ENCODE results near the gene CD101. TPM values are rescaled to one million over a fixed set of nuclear protein-coding genes. Genes with fewer than 3 reads are reported as not detected.

The CD101 gene
- total and polyA plus RNA-seq, 2 experiments from 2014 or later, result 1.2 to 1.3 TPM

- no peaks in the 10 kb centered on the region for H3F3A ChIP-seq (replicated peaks; ENCODE audit: low read depth)
- H3K79me2 ChIP-seq (replicated peaks; ENCODE audit: insufficient read depth), result no peaks in the 10 kb centered on the region
- H3K4me1 ChIP-seq (ENCODE audit: insufficient read depth), result peaks cover 4% of the 10 kb centered on the region
- H2AFZ ChIP-seq, result no peak overlapping the region
- no peaks in the 10 kb centered on the region for H4K20me1 ChIP-seq (replicated peaks; ENCODE audit: insufficient read depth)
- no peaks in the 10 kb centered on the region for H3K9me3 Mint-ChIP-seq
- H3K9me2 ChIP-seq (ENCODE audit: insufficient read depth), result peaks cover 4% of the 10 kb centered on the region; the same call in 1 of the 2 replicates
- peaks cover 34% of the 10 kb centered on the region for H3K4me1 Mint-ChIP-seq
- H3K27me3 Mint-ChIP-seq (ENCODE audit: insufficient read depth, low read depth, poor library complexity), result no peaks in the 10 kb centered on the region
- TF ChIP-seq ZNF331 (CRISPR knock-in tag; IDR thresholded peaks at IDR 0.05; ENCODE audit: low read depth) (no peak), POLR2AphosphoS5 (IDR thresholded peaks at IDR 0.05; ENCODE audit: low read depth) (no peak), CTCF (conservative IDR thresholded peaks at IDR 0.05; ENCODE audit: low read depth in 2 of 2) (no peak), ZNF114 (CRISPR knock-in tag; IDR thresholded peaks at IDR 0.05) (no peak), ETS1 (IDR thresholded peaks at IDR 0.05) (no peak), CREB1 (CRISPR knock-in tag; IDR thresholded peaks at IDR 0.05; ENCODE audit: low read depth) (no peak), EZH2 (IDR thresholded peaks at IDR 0.05; ENCODE audit: low read depth, unreplicated experiment) (no peak), JUNB (IDR thresholded peaks at IDR 0.05; ENCODE audit: unreplicated experiment) (no peak), EZH2phosphoT487 (IDR thresholded peaks at IDR 0.05; ENCODE audit: unreplicated experiment) (no peak), REST (IDR thresholded peaks at IDR 0.05; ENCODE audit: unreplicated experiment) (no peak), NANOG (IDR thresholded peaks at IDR 0.05; ENCODE audit: borderline replicate concordance) (no peak), STAT1 (IDR thresholded peaks at IDR 0.05; ENCODE audit: unreplicated experiment) (no peak), ZNF462 (CRISPR knock-in tag; IDR thresholded peaks at IDR 0.05) (no peak)
- H3K36me3 ChIP-seq (ENCODE audit: insufficient read depth), result no peaks in the 10 kb centered on the region
- no peak overlapping the region for H3K4me3 Mint-ChIP-seq
- ATAC-seq (no peak), DNase-seq (ENCODE audit: low spot score) (no peak)
- H3K4me2 ChIP-seq, result no peak overlapping the region
- H3K27me3 ChIP-seq (ENCODE audit: insufficient read depth), result no peaks in the 10 kb centered on the region
- H3K4me3 ChIP-seq, result no peak overlapping the region
- no peaks in the 10 kb centered on the region for H3K36me3 Mint-ChIP-seq (ENCODE audit: low read depth)
- H3K27ac Mint-ChIP-seq, result no peak overlapping the region
- no peak overlapping the region for H3K27ac ChIP-seq (ENCODE audit: low read depth)
Measured at GRCh38 chr1:117009132-117009531, 7.6 kb downstream of the CD101 start.

All from GM23338 (cell line).